Posterior vena cava (tissue), 2 donors: ENCODE data around the gene ACBD3. TPM values are rescaled to one million over a fixed set of nuclear protein-coding genes. Genes with fewer than 3 reads are reported as not detected.
"Not testable (repeated sequence)": the region's sequence is repeated elsewhere in the genome, so short reads cannot be mapped to it uniquely, and the experiment has no call there.

Experiments used
- DNase-seq: peaks from one replicate; pipeline ENCODE4 v3.0.0-alpha.2; 2020; ENCODE audit warnings: low spot score
- intact Hi-C, 2 donors: fragments of 100-400 bp; cut with DNase I; formaldehyde crosslinking; loops; one replicate each; pipeline versions ENCODE4 v1.14.1 to v1.14.2; 2022 to 2023
- total RNA-seq, 2 donors: library from RNA; stranded (reverse); fragmentation: NEBNext Ultra II Directional; extraction: Animal tissue kit (Norgen Biotek cat#: 25700); gene quantifications; one replicate each; pipeline ENCODE4 v1.2.1, GENCODE V29; 2021
- donor health status: DM: yes; HTN: yes; CAD: no.
- donor health status: DM: yes; HTN: yes; CAD: no.

Gene ACBD3
- total RNA-seq, 2 donors from 2014 or later = 44.0 to 48.2 TPM

GRCh38 chr1:226203240-226203639 lies 16.7 kb upstream of the ACBD3 start:
- DNase-seq = no peak
- intact Hi-C loops = no loop called here

DNA sequence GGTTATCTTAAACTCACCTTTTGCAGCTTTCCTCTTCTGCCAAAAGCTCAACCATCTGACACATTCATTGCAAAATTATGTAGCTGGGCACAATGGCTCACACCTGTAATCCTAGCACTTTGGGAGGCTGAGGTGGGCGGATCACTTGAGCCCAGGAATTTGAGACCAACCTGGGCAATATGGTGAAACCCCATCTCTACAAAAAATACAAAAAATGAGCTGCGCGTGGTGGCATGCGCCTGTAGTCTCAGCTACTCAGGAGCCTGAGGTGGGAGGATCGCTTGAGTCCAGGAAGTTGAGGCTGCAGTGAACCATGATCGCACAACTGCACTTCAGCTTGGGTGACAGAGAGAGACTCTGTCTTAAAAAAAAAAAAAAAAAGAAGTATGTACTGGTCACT lies 16.1 kb upstream of the ACBD3 start:
- DNase-seq, intact Hi-C loops: not testable (repeated sequence)

- DNase-seq = no peak
- intact Hi-C loops = no loop called here
Observed at GRCh38 chr1:226202246-226202645, 15.7 kb upstream of the ACBD3 start.

GRCh38 chr1:226201029-226201593 lies 14.6 kb upstream of the ACBD3 start:
- no peak for DNase-seq
- intact Hi-C loops = no loop called here

DNA sequence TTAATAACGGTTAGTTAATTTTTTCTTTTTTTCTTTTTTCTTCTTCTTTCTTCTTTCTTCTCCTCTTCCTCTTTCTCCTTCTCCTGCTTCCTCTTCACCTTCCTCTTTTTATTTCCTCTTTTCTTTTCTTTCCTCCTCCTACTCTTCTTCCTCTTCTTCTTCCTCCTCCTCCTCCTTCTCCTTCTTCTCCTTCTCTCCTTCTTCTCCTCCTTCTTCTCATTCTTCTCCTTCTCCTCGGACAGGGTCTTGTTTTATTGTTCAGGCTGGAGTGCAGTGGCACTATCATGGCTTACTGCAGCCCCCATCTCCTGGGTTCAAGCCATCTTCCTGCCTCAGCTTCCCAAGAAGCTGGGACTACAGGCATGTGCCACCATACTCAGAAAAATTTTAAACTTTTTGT lies 13.4 kb upstream of the ACBD3 start:
- no peak for DNase-seq
- intact Hi-C loops = loop anchor here (5.0 kb wide), 2 partner anchors 73 to 78 kb away; no protein-coding TSS in a partner anchor

DNA sequence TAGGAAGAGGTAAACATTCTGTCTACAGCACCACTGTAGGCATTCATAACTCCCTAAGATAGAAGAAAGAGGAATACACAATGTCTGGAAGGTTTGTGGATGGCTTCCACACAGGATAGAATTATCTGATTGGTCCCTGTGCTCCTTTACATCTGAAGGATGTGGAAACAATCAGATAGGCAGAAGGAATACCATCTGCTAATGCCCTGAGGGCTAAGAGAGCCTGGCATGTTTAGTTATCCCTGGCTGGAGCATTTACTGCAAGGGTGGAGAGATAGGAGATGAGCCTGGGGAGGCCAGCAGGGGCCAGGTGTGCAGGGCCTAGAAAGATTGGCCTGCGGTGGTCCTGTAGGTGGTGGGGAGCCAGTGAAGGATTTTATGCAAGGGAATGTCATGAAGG lies 8.6 kb upstream of the ACBD3 start:
- no peak for DNase-seq
- intact Hi-C loops = loop anchor here (5.0 kb wide), 2 partner anchors 68 to 73 kb away; no protein-coding TSS in a partner anchor

DNA sequence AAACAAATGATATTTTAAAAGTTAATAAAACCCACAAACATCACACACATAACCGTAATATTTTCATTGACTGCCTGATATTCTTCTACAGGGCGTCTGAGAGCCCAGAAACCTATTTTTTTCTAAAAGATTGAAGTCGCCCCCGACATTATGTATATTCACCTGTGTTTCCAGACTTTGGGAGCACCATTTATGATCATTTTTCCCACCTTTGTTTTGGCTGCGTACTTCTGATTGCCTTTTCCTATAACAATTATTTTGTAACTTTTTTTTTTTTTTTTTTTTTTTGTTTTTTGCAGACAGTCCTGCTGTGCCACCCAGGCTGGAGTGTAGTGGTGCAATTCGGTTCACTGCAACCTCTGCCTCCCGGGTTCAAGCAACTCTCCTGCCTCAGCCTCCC lies 839 bp upstream of the ACBD3 start:
- no peak for DNase-seq
- intact Hi-C loops = no loop called here

GRCh38 chr1:226187019-226187322 lies 430 bp upstream of the ACBD3 start:
- intact Hi-C loops = no loop called here
- no peak for DNase-seq

DNA sequence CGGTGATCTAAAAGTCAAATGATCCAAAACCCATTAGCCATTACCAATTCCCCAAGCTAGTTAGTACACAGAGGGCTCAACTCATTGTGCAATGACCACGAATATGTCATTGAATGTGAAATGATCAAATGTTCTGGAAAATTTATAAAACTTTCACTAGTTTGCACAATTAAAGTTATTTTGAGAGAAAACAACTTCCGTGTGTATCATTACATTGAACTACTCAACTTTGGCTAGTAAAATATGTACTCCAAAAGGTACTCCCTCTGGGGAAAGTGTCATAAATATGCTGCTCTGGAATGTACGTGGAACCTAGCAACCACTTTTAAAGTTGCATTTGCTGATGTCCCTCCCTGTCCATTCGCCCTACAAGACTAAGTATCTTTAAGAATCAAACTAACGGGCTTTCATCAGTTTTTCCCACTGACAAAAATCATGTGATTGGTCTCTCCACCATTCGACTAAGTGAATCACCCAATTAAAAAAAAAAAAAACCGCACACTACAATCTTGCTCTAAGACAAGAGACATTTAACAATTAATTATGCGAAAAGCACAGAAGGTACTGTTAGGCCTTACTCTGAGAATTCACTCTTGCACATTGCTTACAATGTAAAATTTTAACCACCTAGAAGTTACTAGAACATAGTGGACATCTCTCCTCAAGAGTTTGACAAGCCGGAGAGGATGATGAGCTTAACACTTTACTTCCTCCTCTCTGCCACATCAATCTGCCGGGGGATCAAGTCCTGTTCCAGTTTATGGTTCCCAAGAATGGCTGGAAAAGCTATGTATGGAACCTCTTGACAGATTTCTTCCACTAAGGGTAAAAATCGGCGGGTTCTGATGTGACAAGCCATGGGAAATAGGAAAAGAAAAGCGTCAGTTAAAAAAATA lies 1.2 kb downstream of the ACBD3 start:
- DNase-seq = no peak
- intact Hi-C loops = no loop called here

DNA sequence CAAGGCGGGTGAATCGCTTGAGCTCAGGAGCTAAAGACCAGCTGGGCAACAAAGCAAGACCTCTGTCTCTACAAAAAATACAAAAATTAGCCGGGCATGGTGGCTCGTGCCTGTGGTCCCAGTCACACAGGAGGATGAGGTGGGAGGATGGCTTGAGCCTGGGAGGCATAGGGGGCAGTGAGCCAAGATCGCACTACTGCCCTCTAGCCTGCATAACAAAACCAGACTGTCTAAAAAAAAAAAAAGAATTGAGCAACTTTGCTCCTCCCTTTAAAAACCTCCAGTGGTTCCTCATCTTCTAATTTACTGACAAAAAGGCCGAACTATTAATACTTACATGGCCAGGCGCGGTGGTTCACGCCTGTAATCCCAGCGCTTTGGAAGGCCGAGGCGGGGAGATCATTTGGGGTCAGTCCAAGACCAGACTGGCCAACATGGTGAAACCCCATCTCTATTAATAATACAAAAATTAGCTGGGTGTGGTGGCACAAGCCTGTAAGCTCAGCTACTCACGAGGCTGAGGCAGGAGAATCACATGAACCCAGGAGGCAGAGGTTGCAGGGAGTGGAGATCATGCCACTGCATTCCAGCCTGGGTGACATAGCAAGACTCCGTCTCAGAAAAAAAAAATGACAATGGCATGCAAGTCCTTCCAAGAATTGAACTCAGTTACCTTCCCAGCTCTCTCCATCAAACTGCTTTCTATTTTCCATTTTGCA lies 4.4 kb downstream of the ACBD3 start:
- DNase-seq = no peak
- intact Hi-C loops = no loop called here

- no peak for DNase-seq
- intact Hi-C loops = no loop called here
Observed at GRCh38 chr1:226176870-226177269, 9.7 kb downstream of the ACBD3 start.

DNA sequence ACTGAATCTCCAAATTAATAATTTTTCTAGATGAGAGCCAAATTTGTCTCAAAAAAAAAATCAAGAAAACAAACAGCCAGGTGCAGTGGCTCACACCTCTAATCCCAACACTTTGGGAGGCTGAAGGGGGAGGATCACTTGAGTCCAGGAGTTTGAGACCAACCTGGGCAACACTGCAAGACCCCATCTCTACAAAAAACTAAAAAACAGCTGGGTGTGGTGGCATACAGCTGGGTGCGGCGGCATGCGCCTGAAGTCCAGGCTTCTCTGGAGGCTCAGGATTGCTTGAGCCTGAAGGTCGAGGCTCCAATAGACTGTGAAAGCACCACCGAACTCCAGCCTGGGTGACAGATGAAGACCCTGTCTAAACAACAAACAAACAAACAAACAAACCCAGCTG lies 14.0 kb downstream of the ACBD3 start:
- intact Hi-C loops = no loop called here
- no peak for DNase-seq

DNA sequence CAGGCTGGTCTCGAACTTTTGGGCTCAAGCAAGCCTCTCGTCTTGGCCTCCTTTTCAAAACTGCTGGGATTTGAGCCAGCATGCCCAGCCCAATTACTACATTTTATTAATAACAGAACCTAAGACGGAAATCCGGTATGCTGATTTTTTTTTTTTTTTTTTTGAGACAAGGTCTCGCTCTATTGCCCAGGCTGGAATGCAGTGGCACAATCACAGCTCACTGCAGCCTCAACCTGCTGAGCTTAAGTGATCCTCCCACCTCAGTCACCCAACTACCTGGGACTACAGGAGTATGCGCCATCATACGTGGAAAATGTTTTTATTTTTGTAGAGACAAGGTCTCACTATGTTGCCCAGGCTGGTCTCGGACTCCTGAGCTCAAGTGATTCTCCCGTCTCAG lies 20.2 kb downstream of the ACBD3 start:
- no peak for DNase-seq
- intact Hi-C loops = no loop called here

GRCh38 chr1:226164154-226164553 lies 22.4 kb downstream of the ACBD3 start:
- intact Hi-C loops = no loop called here
- no peak for DNase-seq

- DNase-seq = no peak
- intact Hi-C loops = no loop called here
Observed at GRCh38 chr1:226162898-226163297, 23.6 kb downstream of the ACBD3 start.

DNA sequence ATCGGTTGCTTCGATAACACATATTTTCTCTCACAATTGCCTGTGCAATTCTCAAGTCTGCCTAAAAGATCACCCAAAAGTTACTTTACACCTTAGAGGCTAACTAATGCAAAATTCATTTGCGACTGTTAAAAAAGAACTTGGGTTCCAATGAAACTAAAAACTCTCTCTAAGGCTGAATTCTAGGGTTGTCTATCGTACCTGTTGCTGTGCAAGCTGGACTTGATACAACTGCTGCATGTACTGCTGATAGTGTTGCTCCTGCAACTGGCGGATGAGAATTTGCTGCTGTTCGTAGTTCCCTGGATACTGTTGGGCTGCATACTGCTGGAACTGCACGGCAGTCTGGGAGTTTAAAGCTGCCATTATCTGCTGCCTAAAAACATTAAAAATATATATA lies 27.6 kb downstream of the ACBD3 start:
- intact Hi-C loops = no loop called here
- DNase-seq = no peak

DNA sequence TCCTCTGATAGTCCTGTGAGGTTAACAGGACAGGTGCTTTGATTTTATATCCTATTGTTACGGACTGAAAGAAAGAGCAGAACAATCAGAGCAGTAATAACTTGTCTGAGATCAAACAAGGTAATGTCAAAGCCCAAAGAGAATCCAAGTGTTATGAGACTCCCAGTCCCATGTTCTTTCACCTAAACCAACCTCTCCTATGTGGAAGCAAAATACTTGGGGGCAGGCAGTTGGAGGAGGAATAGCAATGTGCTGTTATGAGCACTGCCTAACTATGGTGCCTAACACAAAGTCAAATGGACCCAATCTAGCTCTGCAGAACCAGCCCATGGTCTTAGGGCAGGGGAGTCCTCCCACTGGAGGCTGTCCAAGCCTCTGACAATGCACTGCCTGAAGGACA lies 28.1 kb downstream of the ACBD3 start:
- DNase-seq = no peak
- intact Hi-C loops = no loop called here

DNA sequence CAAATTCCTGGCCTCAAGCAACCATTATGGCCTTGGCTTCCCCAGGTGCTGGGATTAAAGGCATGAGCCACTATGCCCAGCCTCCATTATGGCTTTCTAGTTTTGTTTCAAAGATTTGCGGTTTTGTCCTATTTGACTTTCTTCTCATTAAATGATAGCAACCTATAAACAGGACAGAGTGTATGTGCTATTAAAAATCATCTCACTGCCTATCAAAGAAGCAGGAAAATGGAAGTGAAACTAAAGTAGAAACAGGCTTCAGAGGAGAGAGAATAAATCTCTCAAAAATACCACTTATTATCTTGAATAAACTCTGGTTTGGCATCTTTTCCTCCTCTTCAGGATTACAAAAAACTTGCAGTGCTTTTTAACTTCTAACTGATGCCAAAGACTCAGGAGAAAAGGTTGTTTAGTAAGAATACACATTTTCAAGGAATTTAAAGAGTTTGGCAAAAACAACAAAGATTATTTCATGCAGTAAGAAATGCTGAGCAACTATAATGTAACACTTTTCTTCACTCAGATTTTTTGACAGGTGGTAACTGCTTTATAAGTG lies 28.7 kb downstream of the ACBD3 start:
- no peak for DNase-seq
- intact Hi-C loops = loop anchor here in 1 of 2 donors (2.0 kb wide), 1 partner anchor 73 kb away; no protein-coding TSS in a partner anchor

- intact Hi-C loops = no loop called here
- no peak for DNase-seq
Observed at GRCh38 chr1:226154593-226154992, 31.9 kb downstream of the ACBD3 start.

DNA sequence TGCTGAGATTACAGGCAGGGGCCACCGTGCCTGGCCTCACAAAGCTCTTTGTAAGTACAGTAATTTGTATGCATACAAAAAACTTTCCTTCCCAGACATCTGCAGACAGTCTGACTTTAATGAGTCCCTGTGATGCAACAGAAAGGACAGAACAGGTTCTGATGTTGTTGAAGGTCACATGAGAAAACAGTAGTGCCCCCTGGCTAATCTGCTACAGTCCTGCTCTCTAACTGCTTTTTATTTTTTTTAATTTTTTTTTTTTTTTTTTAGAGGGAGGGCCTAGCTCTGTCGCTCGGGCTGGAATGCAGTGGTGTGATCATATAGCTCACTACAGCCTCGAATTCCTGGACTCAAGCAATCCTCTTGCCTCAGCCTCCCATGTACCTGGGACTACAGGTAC lies 36.7 kb downstream of the ACBD3 start:
- DNase-seq = no peak
- intact Hi-C loops = no loop called here
